Thyroid gland (tissue), 4 donors: ENCODE results near the gene PLXNA3. TPM values are rescaled to one million over a fixed set of nuclear protein-coding genes. Genes with fewer than 3 reads are reported as not detected.

Experiments
- DNase-seq, 2 donors: peaks; one replicate each; pipeline ENCODE4 v3.0.0-alpha.2; 2019
- H3K27ac ChIP-seq, 3 donors: fragments of 200-600 bp; sonication (generic); 1 replicate in 2 of 3; 2 replicates in 1 of 3; pipeline ENCODE4 v1.5.1; 2016 to 2019; ENCODE audit warnings: mild to moderate bottlenecking in 1 of 3, moderate library complexity in 1 of 3
- H3K27me3 ChIP-seq: fragments of 200-600 bp; sonication (generic); one replicate; pipeline ENCODE4 v1.5.1; 2019
- H3K36me3 ChIP-seq, 2 donors: fragments of 200-600 bp; sonication (generic); one replicate each; pipeline ENCODE4 v1.5.1; 2016 to 2019
- H3K4me1 ChIP-seq, 2 donors: fragments of 200-600 bp; sonication (generic); one replicate each; pipeline ENCODE4 v1.5.1; 2017 to 2019
- H3K4me3 ChIP-seq, 3 donors: fragments of 200-600 bp; sonication (generic); replicated peaks in 1 of 3; 1 replicate in 2 of 3; 2 replicates in 1 of 3; pipeline ENCODE4 v1.5.1; 2016; ENCODE audit warnings: mild to moderate bottlenecking in 1 of 3
- H3K9me3 ChIP-seq: fragments of 200-600 bp; sonication (generic); one replicate; pipeline ENCODE4 v1.5.1; 2017
- POLR2A ChIP-seq, 2 donors: fragments of 450-650 bp; IDR thresholded peaks; one replicate each; pipeline ENCODE4 v1.6.1; 2017; ENCODE audit warnings: antibody characterized with exemption in 2 of 2, mild to moderate bottlenecking in 2 of 2, moderate library complexity in 1 of 2
- WGBS, 2 donors: methylation state at CpG; one replicate each; pipeline ENCODE4 v1.1.5; 2017; 5-methylcytosine and 5-hydroxymethylcytosine counted together
- intact Hi-C: fragments of 100-400 bp; cut with DNase I; formaldehyde crosslinking; loops from one replicate; pipeline ENCODE4 v1.15.1; 2023
- total RNA-seq, 4 donors: library from RNA; depleted of rRNA; stranded (reverse); fragments of >200 nt; gene quantifications; one replicate each; pipeline ENCODE4 v1.2.3, GENCODE V29; 2016
- TF ChIP-seq, protein P1 (sequence below), 6 experiments: fragments of 200-600 bp in 3 of 6; fragments of 450-650 bp in 3 of 6; sonication (generic) in 3 of 6; IDR thresholded peaks; one replicate each; pipeline ENCODE4 v1.5.1; 2016 to 2019; ENCODE audit warnings: antibody characterized with exemption in 6 of 6, mild to moderate bottlenecking in 2 of 6, inconsistent platforms in 1 of 6, moderate library complexity in 1 of 6

The PLXNA3 gene
- total RNA-seq, 4 donors from 2014 or later: 3.9 to 20.7 (median 14.1) TPM

DNA sequence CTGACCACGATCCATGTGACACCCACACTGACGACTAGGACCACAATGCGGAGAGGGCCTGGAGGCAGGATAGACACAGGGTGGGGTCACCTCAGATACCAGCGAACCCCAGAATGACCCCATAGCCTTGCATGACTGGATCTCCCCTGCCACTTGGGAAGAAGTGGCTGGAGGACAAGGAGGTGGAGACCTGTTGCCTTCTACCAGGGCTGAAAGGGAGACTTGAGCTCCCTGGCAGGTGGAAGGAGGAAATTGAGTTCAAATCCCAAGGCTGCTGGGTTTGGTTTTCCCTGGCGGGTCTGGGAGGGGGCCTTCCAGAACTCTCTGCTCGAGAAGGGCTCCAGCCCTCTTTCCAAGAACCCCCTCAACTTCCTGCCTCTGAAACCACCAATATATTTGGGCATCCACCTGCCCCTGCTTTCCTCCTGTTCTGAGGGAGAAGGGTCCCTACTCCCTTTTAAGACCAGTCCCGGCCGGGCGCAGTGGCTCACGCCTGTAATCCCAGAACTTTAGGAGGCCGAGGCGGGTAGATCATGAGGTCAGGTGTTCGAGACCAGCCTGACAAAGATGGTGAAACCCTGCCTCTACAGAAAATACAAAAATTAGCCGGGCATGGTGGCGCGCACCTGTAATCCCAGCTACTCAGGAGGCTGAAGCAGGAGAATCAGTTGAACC, 54.9 kb downstream of the PLXNA3 start:
- H3K9me3 ChIP-seq: no peaks in the 10 kb centered on the region
- 97% methylated on average over 11 to 15 of the region's 16 CpGs for WGBS, 2 donors
- no peak overlapping the region for H3K27ac ChIP-seq
- intact Hi-C loops: no loop called here
- TF ChIP-seq POLR2A (IDR thresholded peaks at IDR 0.05): no peak
- TF ChIP-seq, protein P1, sequence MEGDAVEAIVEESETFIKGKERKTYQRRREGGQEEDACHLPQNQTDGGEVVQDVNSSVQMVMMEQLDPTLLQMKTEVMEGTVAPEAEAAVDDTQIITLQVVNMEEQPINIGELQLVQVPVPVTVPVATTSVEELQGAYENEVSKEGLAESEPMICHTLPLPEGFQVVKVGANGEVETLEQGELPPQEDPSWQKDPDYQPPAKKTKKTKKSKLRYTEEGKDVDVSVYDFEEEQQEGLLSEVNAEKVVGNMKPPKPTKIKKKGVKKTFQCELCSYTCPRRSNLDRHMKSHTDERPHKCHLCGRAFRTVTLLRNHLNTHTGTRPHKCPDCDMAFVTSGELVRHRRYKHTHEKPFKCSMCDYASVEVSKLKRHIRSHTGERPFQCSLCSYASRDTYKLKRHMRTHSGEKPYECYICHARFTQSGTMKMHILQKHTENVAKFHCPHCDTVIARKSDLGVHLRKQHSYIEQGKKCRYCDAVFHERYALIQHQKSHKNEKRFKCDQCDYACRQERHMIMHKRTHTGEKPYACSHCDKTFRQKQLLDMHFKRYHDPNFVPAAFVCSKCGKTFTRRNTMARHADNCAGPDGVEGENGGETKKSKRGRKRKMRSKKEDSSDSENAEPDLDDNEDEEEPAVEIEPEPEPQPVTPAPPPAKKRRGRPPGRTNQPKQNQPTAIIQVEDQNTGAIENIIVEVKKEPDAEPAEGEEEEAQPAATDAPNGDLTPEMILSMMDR (IDR thresholded peaks at IDR 0.05): no peak
- no peak for DNase-seq
- peaks cover 5 to 10% of the 10 kb centered on the region in 2 donors for H3K4me1 ChIP-seq
- H3K27me3 ChIP-seq: no peaks in the 10 kb centered on the region
- H3K4me3 ChIP-seq: no peak overlapping the region
- H3K36me3 ChIP-seq: no peaks in the 10 kb centered on the region

GRCh38 chrX:154513716-154514115, 55.6 kb downstream of the PLXNA3 start:
- Histone ChIP-seq H3K27me3 (no peaks in the 10 kb centered on the region), H3K4me3 (no peak overlapping the region), H3K4me1 (peaks cover 5 to 10% of the 10 kb centered on the region in 2 donors), H3K36me3 (no peaks in the 10 kb centered on the region), H3K27ac (no peak overlapping the region), H3K9me3 (no peaks in the 10 kb centered on the region)
- 98% methylated on average over 2 of the region's 2 CpGs for WGBS, 2 donors
- intact Hi-C loops: no loop called here
- TF ChIP-seq, protein P1 (IDR thresholded peaks at IDR 0.05): no peak
- TF ChIP-seq POLR2A (IDR thresholded peaks at IDR 0.05): no peak
- no peak for DNase-seq

GRCh38 chrX:154515090-154515965, 57.2 kb downstream of the PLXNA3 start:
- intact Hi-C loops: no loop called here
- 33 to 41% methylated on average over 13 to 16 of the region's 34 CpGs for WGBS, 2 donors

DNA sequence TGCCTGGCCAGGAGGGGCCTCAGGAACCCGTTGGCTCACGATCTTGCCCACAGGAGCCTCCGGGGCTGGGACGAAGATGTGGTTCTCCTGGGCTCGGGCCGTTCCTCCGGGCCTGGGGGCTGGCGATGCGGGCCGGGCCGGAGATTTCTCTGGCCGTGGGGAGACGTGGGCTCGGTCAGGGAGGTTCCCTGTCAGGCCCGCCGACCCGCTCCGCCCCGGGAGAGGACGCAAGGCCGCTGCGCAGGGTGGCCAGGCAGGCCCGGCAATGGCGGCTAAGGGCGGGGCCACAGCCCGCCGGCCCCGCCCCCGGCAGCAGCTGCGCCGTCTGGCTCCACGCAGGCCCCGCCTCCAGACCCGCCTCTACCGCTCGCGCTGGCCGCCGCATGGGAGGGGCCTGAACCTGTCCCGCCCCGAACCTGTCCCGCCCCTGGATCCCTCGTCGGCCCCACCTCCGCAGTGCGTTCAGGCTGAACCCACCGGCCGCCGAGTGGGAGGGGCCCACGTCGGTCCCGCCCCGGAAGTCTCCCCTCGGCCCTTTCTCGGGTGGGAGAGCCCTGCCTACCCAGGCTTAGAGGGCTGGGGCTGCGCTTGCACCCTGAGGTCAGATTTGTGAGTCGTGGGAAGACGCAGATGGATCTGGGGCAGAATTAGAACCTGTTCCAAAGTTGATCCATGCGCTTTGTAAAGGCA, 58.0 kb downstream of the PLXNA3 start, which contains the start of gene FAM3A:
Gene FAM3A, minus strand, starts transcription at position 267 of the 690 bp plus-strand sequence. CDS start 460 bp downstream, outside the sequence.
- TF ChIP-seq POLR2A (IDR thresholded peaks at IDR 0.05): peak; percentile 52 to 89
- TF ChIP-seq, protein P1 (IDR thresholded peaks at IDR 0.05): no peak
- peak; percentile 91 to 94 for DNase-seq
- H3K4me3 ChIP-seq: peak within 1 kb of the TSS in 2 of 3 donors; percentile 47 to 57
- WGBS, 2 donors: 10% methylated on average over 2 of the region's 59 CpGs; no CpG with 5 or more reads in 1 of the 2 donors
- H3K9me3 ChIP-seq: no peaks in the 10 kb centered on the region
- peaks cover 5 to 10% of the 10 kb centered on the region in 2 donors for H3K4me1 ChIP-seq
- intact Hi-C loops: no loop called here
- no peaks in the 10 kb centered on the region for H3K27me3 ChIP-seq
- H3K36me3 ChIP-seq: no peaks in the 10 kb centered on the region
- H3K27ac ChIP-seq: peak within 1 kb of the TSS; percentile 84 to 87 (median 87)

More at GRCh38 chrX:154515090-154515965, 57.2 kb downstream of the PLXNA3 start:
- peak overlapping the region; percentile 74 to 87 (median 84) for H3K27ac ChIP-seq
- peaks cover 5 to 10% of the 10 kb centered on the region in 2 donors for H3K4me1 ChIP-seq
- peak overlapping the region in 2 of 3 donors; percentile 47 to 57 for H3K4me3 ChIP-seq
- DNase-seq: peak; percentile 50 to 55
- no peaks in the 10 kb centered on the region for H3K9me3 ChIP-seq
- TF ChIP-seq, protein P1 (IDR thresholded peaks at IDR 0.05): no peak
- TF ChIP-seq POLR2A (IDR thresholded peaks at IDR 0.05): peak in 1 of 2 donors; percentile 15
- no peaks in the 10 kb centered on the region for H3K27me3 ChIP-seq
- no peaks in the 10 kb centered on the region for H3K36me3 ChIP-seq
